Left lobe of liver (tissue), 2 donors: Measurements from ENCODE around the gene PRKAR1B. TPM values are rescaled to one million over a fixed set of nuclear protein-coding genes. Genes with fewer than 3 reads are reported as not detected.

Experiments
- ATAC-seq: fragments of 200-7000 bp; cut with Tn5 transposase; one replicate; pipeline ENCODE4 v1.9.1; 2020; ENCODE audit warnings: mild to moderate bottlenecking, moderate library complexity
- DNase-seq: peaks from one replicate; pipeline ENCODE4 v3.0.0-alpha.2; 2020; ENCODE audit warnings: low spot score
- total RNA-seq: library from RNA; stranded (reverse); gene quantifications from one replicate; pipeline ENCODE4 v1.2.1, GENCODE V29; 2021
- donor health status: DM: no; HTN: no; CAD: no; lungs with moderate emphysema.
- donor health status: DM: no; HTN: yes; CAD: no.

The PRKAR1B gene
- total RNA-seq, 1 donor from 2014 or later: 7.0 TPM

DNA sequence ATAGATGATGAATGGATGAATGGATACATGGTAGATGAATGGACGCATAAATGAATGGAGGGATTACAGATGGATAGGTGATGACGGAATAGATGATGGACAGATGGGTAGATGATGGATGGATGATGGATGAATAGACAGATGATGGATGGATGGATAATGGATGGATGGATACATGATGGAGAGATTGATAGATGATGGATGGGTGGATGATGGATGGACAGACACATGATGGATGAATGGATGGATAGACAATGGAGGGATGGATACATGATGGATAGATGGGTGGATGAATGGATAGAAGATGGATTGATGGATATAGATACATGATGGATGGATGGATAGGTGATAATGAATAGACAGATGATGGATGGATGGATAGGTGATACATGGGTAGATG, 198.6 kb downstream of the PRKAR1B start:
- ATAC-seq: no peak
- no peak for DNase-seq

DNA sequence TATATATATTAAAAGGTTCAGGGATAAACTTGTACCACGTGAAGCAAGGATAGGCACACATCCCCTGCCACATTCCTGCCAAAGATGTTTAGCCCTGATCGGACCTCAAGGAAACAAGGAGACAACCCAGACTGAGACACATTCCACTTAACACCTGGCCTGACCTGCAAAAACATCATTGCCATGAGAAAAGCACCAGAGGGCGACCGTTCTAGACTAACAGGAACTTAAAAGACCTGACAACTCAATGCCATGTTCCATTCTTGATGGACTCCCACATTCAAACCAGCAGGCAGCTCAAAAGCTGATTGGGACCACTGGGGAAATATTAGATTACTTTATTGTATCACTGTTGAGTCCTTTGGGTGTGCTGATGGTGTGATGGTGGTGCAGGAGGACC, 199.4 kb downstream of the PRKAR1B start:
- no peak for ATAC-seq
- no peak for DNase-seq

DNA sequence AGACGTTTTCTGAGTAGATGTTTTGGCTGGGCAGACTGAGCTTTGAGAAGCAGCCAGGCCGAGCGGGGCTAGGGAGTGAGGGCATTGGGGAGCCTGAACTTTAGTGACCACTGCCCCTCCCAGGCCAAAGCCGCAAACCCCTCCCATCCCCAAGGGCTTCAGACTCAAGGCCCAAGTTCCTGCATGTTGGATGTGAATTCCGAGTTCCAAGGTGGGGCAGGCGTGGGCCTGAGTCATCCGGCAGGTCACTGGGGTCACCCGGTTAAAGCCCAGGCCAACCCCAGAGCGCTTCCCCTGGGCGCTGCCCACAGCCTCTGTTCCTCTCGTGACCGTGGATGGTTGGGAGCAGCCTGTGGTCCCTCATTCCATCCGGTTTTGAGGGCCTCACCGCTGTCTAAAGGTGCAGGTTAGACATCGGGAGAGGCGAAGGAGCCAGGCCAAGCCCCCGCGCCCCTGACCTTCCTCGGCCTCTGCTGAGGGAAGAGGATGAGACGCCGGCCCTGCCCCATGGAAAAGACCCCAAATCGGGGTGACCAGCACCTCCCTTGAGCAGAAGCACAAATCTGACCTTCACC, 200.5 kb downstream of the PRKAR1B start:
- ATAC-seq (no peak), DNase-seq (no peak)

DNA sequence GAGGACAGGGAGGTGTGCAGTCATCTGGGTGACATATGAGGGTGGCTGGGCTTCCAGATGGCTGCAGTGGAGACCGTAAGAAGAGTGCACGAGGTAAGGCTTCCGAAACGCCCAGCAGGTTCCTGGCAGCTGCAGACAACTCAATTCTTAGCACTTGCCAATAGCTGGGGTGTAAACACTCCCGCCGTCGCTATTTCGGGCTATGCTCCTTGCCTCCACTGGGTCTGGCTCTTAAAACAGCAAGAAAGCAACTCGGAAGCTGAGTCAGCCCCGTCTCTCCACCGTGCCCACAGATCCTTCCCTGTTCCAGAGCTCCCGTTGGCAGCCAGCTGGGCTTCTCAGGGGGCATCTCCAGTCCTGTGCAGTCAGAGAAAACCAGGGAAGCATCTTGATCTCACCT, 201.3 kb downstream of the PRKAR1B start:
- DNase-seq (no peak), ATAC-seq (no peak)

GRCh38 chr7:524800-525199, 202.3 kb downstream of the PRKAR1B start:
- no peak for ATAC-seq
- no peak for DNase-seq

DNA sequence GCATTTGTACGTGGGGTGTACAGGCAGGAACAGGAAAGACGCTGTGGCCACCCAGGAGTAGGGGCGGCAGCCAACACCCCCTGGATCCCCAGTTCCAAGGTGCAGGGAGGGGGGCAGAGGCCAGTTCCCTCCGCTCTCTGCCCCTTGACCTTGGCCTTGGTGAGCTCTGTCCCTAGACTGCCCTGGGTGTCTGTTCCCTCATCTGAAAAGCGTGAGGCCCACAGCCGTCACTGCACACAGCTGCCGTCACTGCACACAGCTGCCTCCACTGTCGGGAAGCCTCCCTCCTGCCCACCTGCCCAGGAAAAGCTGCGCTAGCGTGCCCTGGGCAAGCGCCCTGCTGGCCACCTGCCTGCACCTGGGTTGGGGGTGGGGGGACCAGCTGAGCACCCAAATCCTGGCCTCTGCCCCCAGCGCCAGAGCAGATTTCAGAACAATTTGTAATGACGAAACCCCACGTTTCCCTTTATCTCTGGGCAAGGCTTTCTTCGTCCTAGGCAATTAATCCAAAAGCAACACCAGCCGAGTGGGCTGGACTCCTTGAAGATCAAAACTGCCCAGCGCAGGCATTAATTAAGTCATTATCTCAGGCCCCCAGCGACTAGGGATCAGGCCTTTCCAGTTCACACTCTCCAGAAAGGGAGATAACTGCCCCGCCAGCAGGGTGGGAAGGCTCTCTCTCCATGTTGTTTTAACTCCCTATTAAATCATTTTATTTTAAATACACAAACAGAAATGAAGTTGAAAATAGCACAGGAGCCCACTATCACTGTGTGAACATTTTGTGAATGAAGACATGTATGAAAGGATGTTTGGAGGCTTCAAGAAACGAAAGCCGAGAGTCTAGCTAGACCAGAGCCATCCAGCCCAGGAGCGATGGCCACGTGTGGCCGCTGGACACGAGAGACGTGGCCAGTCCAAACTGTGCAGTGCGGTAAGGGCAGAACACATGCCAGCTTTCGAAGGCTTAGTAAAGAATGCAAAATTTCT, 203.4 kb downstream of the PRKAR1B start:
- no peak for DNase-seq
- ATAC-seq: no peak

- DNase-seq (no peak), ATAC-seq (no peak)
Measured at GRCh38 chr7:522951-523314, 204.1 kb downstream of the PRKAR1B start.

- ATAC-seq (peak; percentile 40), DNase-seq (peak; percentile 69)
Measured at GRCh38 chr7:522071-522950, 204.8 kb downstream of the PRKAR1B start.

DNA sequence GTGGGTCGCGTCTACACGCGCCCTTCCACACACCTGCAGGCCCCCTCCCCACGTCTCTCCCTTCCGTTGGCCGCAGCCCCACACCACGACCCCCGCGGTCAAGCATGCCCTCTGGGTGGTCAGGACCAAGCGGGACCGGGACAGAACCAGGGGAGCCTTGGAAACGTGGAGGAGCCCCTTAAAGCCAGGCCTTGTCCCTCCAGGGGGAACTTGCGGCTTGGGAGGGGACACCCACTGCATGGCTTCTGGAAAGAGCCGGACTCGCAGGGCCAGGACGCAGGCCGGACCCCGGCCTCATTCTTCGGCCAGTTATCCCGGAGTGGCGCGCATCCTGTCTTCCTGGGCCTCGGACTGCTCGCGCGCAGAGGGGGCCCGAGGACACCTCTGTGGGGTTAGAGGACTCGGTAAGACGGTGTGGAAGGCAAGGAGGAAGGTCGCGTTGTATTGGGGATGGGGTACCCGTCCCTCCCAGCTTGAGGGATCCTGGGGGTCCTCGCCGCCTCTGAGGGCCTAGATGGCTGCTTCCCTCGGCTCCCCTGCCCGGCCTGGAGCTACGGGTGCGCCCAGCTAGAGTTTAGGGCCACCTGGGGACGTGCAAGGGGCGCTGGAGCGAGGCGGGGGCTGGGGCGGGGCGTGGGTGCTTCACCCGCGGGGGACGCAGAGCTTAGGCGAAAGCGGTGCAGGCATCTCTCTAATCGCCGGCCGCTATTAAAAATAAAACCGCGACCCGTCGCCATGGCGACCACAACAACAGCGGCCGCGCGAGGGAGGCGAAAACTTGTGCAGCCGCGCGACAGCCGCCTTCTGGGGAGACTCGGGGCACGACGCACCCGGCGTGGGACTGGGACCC, 205.6 kb downstream of the PRKAR1B start:
- no peak for DNase-seq
- ATAC-seq: no peak

DNA sequence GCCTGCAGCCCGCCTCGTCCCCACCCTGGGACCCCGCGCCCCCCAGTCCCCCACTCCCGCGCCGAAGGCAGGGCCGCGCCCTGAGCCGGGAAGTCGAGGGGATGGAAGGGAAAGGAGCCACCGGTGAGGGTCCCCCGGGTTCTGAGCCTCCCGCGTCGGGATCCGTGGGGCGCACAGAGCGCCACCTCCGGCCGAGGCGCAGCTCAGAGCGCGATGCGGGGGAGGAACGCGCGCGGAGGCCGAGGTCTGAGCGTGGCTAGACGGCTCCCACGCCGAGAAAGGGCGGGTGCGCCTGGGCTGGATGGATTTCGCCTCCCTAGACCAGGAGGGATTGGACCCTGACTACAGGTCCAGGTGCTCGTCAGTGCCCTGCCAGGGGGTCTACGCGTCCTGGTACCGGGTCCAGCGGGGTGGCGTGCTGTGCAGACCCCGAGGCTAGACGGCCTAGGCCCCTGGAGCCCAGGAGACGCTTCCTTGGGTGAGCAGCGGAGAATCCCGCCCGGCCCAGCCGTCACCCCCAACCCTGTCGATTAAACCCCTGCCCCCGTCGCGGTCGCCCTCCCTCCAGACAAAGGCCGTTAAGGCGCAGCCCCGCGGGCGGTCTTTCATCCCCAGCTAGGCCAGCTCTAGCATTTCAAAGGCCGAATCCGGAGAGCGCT, 206.4 kb downstream of the PRKAR1B start:
- ATAC-seq (no peak), DNase-seq (no peak)

DNA sequence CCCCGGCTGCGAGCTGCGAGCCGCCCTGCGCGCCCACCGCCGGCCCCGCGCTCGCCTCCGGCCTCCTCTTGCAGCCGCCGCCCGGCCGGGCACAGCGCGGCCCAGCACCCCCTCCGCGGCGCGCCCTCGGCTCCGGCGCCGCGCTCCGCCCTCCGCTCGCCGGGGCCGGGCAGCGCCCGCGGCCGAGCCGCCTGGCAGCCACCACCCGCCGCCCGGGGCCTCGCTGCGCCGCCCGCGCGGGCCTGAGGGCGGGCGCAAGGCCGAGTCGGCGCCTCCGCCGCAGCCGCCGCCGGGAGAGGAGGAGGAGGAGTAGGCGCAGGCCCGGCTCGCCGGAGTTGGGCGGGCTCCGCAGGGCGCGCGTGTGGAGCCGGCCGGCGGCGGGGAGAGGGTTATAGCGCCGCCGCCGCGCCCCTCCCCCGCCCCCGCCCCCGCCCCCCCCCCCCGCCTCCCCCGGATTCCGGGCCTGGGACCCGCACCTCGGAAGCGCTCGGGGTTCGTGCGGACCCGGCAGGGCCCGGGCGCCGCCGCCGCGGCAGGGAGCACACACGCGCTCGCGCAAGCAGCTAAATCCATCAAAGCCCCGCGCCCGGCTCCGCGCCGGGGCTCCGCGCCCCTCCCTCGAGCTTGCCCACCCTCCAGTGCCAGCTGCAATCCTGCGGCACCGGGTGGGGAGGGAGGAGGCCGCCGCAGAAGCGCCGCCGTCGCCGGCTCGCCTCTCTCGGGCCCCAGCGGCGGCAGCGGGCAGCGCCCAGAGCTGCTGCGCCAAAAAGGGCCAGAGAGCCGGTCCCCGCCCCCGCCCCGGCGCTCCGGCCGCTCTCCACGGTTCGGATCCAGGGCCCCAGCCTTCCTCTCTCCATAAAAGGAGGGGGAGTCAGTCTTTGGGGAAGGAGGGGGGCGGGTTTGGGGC, 207.3 kb downstream of the PRKAR1B start, which contains the start of gene PDGFA:
PDGFA (minus strand) TSS at position 363 of the 907 bp plus-strand sequence. CDS start 845 bp downstream, outside the sequence.
- ATAC-seq: peak; percentile 45
- DNase-seq: no peak

GRCh38 chr7:518630-519483, 208.2 kb downstream of the PRKAR1B start:
- ATAC-seq (peak; percentile 75), DNase-seq (peak; percentile 84)

DNA sequence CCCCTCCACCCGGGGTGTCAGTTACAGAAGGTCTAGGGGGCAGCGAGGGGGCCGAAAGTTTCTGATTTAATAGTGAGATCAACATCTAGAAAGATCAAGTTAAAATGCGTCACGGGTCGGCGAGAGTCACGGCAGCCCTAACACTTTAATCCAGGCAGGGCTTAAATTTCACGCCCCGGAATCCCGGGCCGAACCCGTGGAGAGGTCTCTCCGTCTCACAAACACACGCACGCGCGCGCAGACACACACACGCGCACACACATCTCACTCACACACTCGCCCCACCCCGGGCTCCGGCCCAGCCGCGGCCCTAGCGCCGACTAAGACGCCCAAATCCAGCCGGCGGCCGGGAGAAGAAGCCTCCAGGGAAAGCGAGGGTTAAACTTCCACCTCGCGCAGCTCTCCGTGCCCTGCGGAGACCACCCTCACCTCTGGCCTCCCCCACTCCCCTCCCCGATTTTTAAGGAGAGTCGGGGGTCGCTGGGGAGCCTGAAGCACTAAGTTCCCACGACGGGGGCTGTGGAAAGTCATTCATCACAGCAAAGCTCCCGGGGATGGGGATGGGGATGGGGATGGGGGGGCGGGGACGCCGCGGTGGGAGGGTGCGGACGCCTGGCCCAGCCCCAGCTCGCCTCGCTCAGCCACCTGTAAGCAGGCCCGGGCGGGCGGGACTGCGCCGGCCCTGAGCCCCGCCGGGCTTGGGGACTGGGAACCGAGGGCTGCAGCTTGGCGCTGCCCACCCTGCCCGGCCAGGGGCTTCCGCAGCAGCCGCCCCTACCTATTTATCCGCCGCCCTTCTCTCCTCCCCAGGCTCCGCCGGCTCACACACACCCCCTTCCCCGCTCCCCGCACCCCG, 209.1 kb downstream of the PRKAR1B start:
- DNase-seq: peak; percentile 60
- ATAC-seq: peak; percentile 25

DNA sequence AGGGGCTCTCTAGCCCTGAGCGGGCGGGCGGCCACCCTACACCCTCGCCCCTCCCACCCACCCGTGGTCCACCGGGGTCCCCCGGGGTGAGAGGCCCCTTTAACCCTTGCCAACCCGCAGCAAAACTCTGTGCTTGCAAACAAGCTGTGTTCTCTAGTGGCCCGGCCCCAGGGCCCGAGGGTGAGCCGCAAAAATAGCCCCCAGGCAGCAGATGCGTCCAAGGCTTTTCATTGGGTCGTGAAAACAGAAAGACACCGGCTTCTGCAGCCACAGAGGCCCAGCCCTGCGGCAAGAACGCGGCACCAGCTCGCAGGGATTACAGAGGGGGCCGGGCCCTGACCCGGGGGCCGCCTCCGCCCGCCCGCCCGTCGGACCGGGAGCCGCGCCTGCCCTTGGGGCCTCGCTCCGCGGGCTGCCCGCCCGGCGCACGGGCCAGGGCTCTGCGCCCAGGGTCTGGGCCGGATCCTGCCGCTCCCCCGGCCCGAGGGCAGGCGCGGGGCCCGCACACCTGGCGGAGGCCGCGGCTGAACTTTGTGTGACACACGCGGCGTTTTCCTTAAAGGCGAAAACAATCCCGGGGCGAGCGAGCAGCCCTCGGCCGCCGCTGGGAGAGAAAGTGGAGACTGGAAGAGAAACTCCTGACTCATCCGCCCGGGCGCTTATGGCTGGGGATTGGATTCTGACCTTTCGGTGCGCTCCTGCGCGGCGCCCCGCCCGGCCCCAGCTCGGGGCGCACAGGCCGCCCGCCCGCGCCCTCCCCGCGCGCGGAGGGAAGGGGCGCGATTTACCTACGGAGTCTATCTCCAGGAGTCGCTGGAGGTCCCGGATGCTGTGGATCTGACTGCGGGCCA, 210.2 kb downstream of the PRKAR1B start:
- ATAC-seq: peak; percentile 49
- peak; percentile 66 for DNase-seq

GRCh38 chr7:516216-516605, 210.9 kb downstream of the PRKAR1B start:
- DNase-seq: no peak
- ATAC-seq: no peak

DNA sequence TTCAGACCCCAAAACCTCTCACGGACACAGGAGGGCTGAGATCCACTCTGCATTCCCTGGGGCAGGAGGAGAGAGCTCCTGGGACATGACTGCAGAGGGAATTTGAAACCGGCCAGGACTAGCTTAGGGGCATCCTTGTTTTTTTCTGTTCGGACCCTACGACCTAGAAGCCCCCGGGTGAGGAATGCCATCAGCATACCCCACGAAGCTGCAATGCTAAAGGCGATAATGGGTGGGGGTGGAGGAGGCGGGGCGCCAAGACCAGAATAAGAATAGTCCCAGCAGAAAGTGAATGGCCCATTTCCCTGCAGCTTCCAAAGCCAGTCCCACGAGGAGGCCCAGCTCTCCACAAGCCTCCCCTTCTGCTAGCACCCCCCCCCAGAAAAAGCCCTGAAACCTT, 211.5 kb downstream of the PRKAR1B start:
- ATAC-seq: no peak

More for the DNA sequence above, 211.5 kb downstream of the PRKAR1B start:
- DNase-seq: no peak
